Mucosa of stomach (tissue), 1 donor: ENCODE results near the gene OR5B3.
"Not testable (repeated sequence)": the region's sequence is repeated elsewhere in the genome, so short reads cannot be mapped to it uniquely, and the experiment has no call there.

Experiments
- H3K27me3 ChIP-seq: one replicate; pipeline ENCODE4 v1.7.0; 2013; ENCODE audit warnings: mild to moderate bottlenecking, low read length; ENCODE audit not compliant: control insufficient read depth, insufficient read depth
- H3K36me3 ChIP-seq: one replicate; pipeline ENCODE4 v1.7.0; 2013; ENCODE audit warnings: low read length; ENCODE audit not compliant: control insufficient read depth, insufficient read depth
- H3K4me1 ChIP-seq: one replicate; pipeline ENCODE4 v1.7.0; 2013; ENCODE audit warnings: mild to moderate bottlenecking, low read length; ENCODE audit not compliant: control insufficient read depth, insufficient read depth
- H3K4me3 ChIP-seq: one replicate; pipeline ENCODE4 v1.7.0; 2013; ENCODE audit warnings: low read length
- H3K9ac ChIP-seq: one replicate; pipeline ENCODE4 v1.7.0; 2013; ENCODE audit warnings: mild to moderate bottlenecking, low read length, moderate library complexity
- H3K9me3 ChIP-seq: one replicate; pipeline ENCODE4 v1.7.0; 2013; ENCODE audit warnings: mild to moderate bottlenecking, low read length, moderate library complexity; ENCODE audit not compliant: control insufficient read depth
- donor health status: Pancreatic carcinoma.

The OR5B3 gene

GRCh38 chr11:58406774-58407173 lies at the start of gene OR5B3:
TSS of gene OR5B3 (minus strand) at chr11:58406874. CDS start at chr11:58403409, 3,465 bp downstream.
- H3K4me1 ChIP-seq, result no peaks in the 10 kb centered on the region

GRCh38 chr11:58451585-58451984 lies 44.9 kb upstream of the OR5B3 start:
- Histone ChIP-seq H3K9me3 (no peaks in the 10 kb centered on the region), H3K4me1 (no peaks in the 10 kb centered on the region), H3K4me3 (no peak overlapping the region), H3K27me3 (no peaks in the 10 kb centered on the region), H3K36me3 (no peaks in the 10 kb centered on the region), H3K9ac (no peak overlapping the region)

More at GRCh38 chr11:58406774-58407173, at the start of gene OR5B3:
- Histone ChIP-seq H3K36me3 (no peaks in the 10 kb centered on the region), H3K27me3 (no peaks in the 10 kb centered on the region), H3K4me3 (no peak within 1 kb of the TSS), H3K9me3 (no peaks in the 10 kb centered on the region), H3K9ac (no peak within 1 kb of the TSS)

GRCh38 chr11:58446294-58446693 lies 39.6 kb upstream of the OR5B3 start:
- H3K36me3 ChIP-seq, result no peaks in the 10 kb centered on the region
- H3K4me1 ChIP-seq, result no peaks in the 10 kb centered on the region
- H3K9me3 ChIP-seq, result no peaks in the 10 kb centered on the region
- no peak overlapping the region for H3K4me3 ChIP-seq
- no peak overlapping the region for H3K9ac ChIP-seq
- H3K27me3 ChIP-seq, result no peaks in the 10 kb centered on the region

GRCh38 chr11:58444300-58444699 lies 37.6 kb upstream of the OR5B3 start:
- Histone ChIP-seq H3K4me3 (no peak overlapping the region), H3K27me3 (no peaks in the 10 kb centered on the region), H3K36me3 (no peaks in the 10 kb centered on the region), H3K9me3 (no peaks in the 10 kb centered on the region), H3K4me1 (no peaks in the 10 kb centered on the region), H3K9ac (no peak overlapping the region)

- Histone ChIP-seq H3K4me1 (no peaks in the 10 kb centered on the region), H3K27me3 (no peaks in the 10 kb centered on the region), H3K9me3 (no peaks in the 10 kb centered on the region), H3K36me3 (no peaks in the 10 kb centered on the region), H3K4me3 (no peak within 1 kb of the TSS), H3K9ac (no peak within 1 kb of the TSS)
These were observed 35.5 kb upstream of the OR5B3 start, which contains the start of gene OR5B12 for GRCh38 chr11:58442136-58442535. TSS of gene OR5B12 (minus strand) at chr11:58442236. CDS start at chr11:58440151, 2,085 bp downstream.

GRCh38 chr11:58438486-58438885 lies 31.8 kb upstream of the OR5B3 start:
- H3K9me3 ChIP-seq, result no peaks in the 10 kb centered on the region
- H3K4me1 ChIP-seq, result no peaks in the 10 kb centered on the region
- no peaks in the 10 kb centered on the region for H3K27me3 ChIP-seq
- H3K36me3 ChIP-seq, result no peaks in the 10 kb centered on the region
- no peak overlapping the region for H3K9ac ChIP-seq
- H3K4me3 ChIP-seq, result no peak overlapping the region

- Histone ChIP-seq H3K27me3 (no peaks in the 10 kb centered on the region), H3K4me1 (no peaks in the 10 kb centered on the region), H3K36me3 (no peaks in the 10 kb centered on the region), H3K4me3 (no peak overlapping the region), H3K9me3 (no peaks in the 10 kb centered on the region), H3K9ac (no peak overlapping the region)
These were observed 27.5 kb upstream of the OR5B3 start for GRCh38 chr11:58434217-58434616.

GRCh38 chr11:58433638-58434203 lies 27.0 kb upstream of the OR5B3 start:
- Histone ChIP-seq H3K27me3 (no peaks in the 10 kb centered on the region), H3K9me3 (no peaks in the 10 kb centered on the region), H3K4me1 (no peaks in the 10 kb centered on the region), H3K36me3 (no peaks in the 10 kb centered on the region), H3K9ac (no peak overlapping the region), H3K4me3 (no peak overlapping the region)

- Histone ChIP-seq H3K27me3 (no peaks in the 10 kb centered on the region), H3K9me3 (no peaks in the 10 kb centered on the region), H3K36me3 (no peaks in the 10 kb centered on the region), H3K4me1 (no peaks in the 10 kb centered on the region), H3K9ac (no peak overlapping the region), H3K4me3 (no peak overlapping the region)
These were observed 22.6 kb upstream of the OR5B3 start for GRCh38 chr11:58429273-58429672.

- Histone ChIP-seq H3K9me3 (no peaks in the 10 kb centered on the region), H3K9ac (no peak within 1 kb of the TSS), H3K4me3 (no peak within 1 kb of the TSS), H3K36me3 (no peaks in the 10 kb centered on the region), H3K27me3 (no peaks in the 10 kb centered on the region), H3K4me1 (no peaks in the 10 kb centered on the region)
These were observed 21.3 kb upstream of the OR5B3 start, which contains the start of gene OR5B2 for GRCh38 chr11:58428021-58428420. TSS of gene OR5B2 (minus strand) at chr11:58428121. CDS start at chr11:58423261, 4,860 bp downstream.

GRCh38 chr11:58399622-58400021 lies 7.1 kb downstream of the OR5B3 start:
- not testable (repeated sequence) for H3K4me3 ChIP-seq, H3K9ac ChIP-seq, H3K4me1 ChIP-seq, H3K9me3 ChIP-seq, H3K36me3 ChIP-seq, H3K27me3 ChIP-seq

- no peaks in the 10 kb centered on the region for H3K27me3 ChIP-seq
- H3K9me3 ChIP-seq, result no peaks in the 10 kb centered on the region
- no peaks in the 10 kb centered on the region for H3K4me1 ChIP-seq
- no peak overlapping the region for H3K9ac ChIP-seq
- no peaks in the 10 kb centered on the region for H3K36me3 ChIP-seq
- no peak overlapping the region for H3K4me3 ChIP-seq
These were observed 11.1 kb downstream of the OR5B3 start for GRCh38 chr11:58395581-58395980.

- no peaks in the 10 kb centered on the region for H3K4me1 ChIP-seq
- H3K9me3 ChIP-seq, result no peaks in the 10 kb centered on the region
- H3K36me3 ChIP-seq, result no peaks in the 10 kb centered on the region
- H3K4me3 ChIP-seq, result no peak overlapping the region
- no peaks in the 10 kb centered on the region for H3K27me3 ChIP-seq
- no peak overlapping the region for H3K9ac ChIP-seq
These were observed 12.5 kb downstream of the OR5B3 start for GRCh38 chr11:58394195-58394594.
